Stomach (tissue), 4 donors: ENCODE results near the gene UCN2.

Experiments used
- POLR2A ChIP-seq, 4 donors: fragments of 450-650 bp; IDR thresholded peaks; one replicate each; pipeline ENCODE4 v1.6.1; 2016; ENCODE audit warnings: antibody characterized with exemption in 4 of 4, control low read depth in 2 of 4, mild to moderate bottlenecking in 1 of 4, moderate library complexity in 1 of 4
- TF ChIP-seq, protein P1 (sequence below), 7 experiments: fragments of 450-650 bp in 4 of 7; fragments of 200-600 bp in 3 of 7; sonication (generic) in 3 of 7; IDR thresholded peaks; one replicate each; pipeline ENCODE4 v1.5.1; 2016 to 2019; ENCODE audit warnings: antibody characterized with exemption in 7 of 7, control low read depth in 2 of 7, mild to moderate bottlenecking in 1 of 7

DNA sequence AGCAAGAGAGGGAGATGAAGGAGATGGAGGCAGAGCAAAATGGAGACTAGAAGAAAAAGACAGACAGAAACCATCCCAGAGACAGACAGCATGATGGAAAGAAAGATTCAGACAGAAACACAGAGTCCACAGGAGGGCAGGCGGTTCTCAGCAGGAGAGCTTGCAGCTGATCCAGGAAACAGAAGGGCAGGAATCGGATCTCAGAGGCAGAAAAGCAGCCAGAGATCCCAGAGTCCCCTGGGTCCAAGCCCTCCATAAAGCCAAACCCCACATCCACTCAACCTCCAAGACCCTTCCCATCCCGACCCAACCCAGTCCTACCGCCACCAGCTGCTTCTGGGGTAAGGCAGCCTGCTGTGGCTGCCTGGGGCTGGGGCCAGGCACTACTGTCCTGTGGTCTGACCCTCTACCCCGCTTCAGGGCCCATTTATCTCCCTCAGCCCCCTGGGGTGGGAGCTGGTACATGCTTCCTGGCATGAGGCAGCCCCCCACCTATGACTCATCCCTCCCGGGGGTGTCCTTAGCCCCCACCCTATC is at the start of gene UCN2:
- TF ChIP-seq, protein P1, sequence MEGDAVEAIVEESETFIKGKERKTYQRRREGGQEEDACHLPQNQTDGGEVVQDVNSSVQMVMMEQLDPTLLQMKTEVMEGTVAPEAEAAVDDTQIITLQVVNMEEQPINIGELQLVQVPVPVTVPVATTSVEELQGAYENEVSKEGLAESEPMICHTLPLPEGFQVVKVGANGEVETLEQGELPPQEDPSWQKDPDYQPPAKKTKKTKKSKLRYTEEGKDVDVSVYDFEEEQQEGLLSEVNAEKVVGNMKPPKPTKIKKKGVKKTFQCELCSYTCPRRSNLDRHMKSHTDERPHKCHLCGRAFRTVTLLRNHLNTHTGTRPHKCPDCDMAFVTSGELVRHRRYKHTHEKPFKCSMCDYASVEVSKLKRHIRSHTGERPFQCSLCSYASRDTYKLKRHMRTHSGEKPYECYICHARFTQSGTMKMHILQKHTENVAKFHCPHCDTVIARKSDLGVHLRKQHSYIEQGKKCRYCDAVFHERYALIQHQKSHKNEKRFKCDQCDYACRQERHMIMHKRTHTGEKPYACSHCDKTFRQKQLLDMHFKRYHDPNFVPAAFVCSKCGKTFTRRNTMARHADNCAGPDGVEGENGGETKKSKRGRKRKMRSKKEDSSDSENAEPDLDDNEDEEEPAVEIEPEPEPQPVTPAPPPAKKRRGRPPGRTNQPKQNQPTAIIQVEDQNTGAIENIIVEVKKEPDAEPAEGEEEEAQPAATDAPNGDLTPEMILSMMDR (IDR thresholded peaks at IDR 0.05) = no peak
- TF ChIP-seq POLR2A (IDR thresholded peaks at IDR 0.05) = no peak
